CD4-positive, alpha-beta T cell treated with Interleukin-17A for 1 hour (primary cell): ENCODE measurements around the gene TIAM2.
A peak's percentile ranks its signal among the peaks of the same experiment; 100 is the strongest.
"Not testable (repeated sequence)": the region's sequence is repeated elsewhere in the genome, so short reads cannot be mapped to it uniquely, and the experiment has no call there.

Source experiments
- DNase-seq: peaks from one replicate; pipeline ENCODE4 v3.0.0-alpha.2; 2020

TIAM2 gene

GRCh38 chr6:155212616-155213380, 217.7 kb downstream of the TIAM2 start:
- no peak for DNase-seq

- no peak for DNase-seq
Measured at GRCh38 chr6:155213611-155214372, 218.7 kb downstream of the TIAM2 start.

- no peak for DNase-seq
Measured at GRCh38 chr6:155215906-155216305, 220.8 kb downstream of the TIAM2 start.

- no peak for DNase-seq
Measured at GRCh38 chr6:155216312-155217046, 221.4 kb downstream of the TIAM2 start.

GRCh38 chr6:155218711-155219110, 223.6 kb downstream of the TIAM2 start:
- DNase-seq: not testable (repeated sequence)

GRCh38 chr6:155219299-155219698, 224.2 kb downstream of the TIAM2 start:
- no peak for DNase-seq

GRCh38 chr6:155219858-155220301, 224.8 kb downstream of the TIAM2 start:
- DNase-seq: no peak

GRCh38 chr6:155221086-155221485, 226.0 kb downstream of the TIAM2 start:
- no peak for DNase-seq

- no peak for DNase-seq
Measured at GRCh38 chr6:155222506-155222905, 227.4 kb downstream of the TIAM2 start.

GRCh38 chr6:155223646-155224451, 228.7 kb downstream of the TIAM2 start:
- peak; percentile 54 for DNase-seq

GRCh38 chr6:155224618-155225017, 229.5 kb downstream of the TIAM2 start:
- DNase-seq: no peak

GRCh38 chr6:155227046-155227445, 231.9 kb downstream of the TIAM2 start:
- no peak for DNase-seq

GRCh38 chr6:155228546-155229166, 233.5 kb downstream of the TIAM2 start:
- no peak for DNase-seq

GRCh38 chr6:155230975-155231374, 235.9 kb downstream of the TIAM2 start:
- not testable (repeated sequence) for DNase-seq

GRCh38 chr6:155232848-155233247, 237.7 kb downstream of the TIAM2 start:
- no peak for DNase-seq

- DNase-seq: no peak
Measured at GRCh38 chr6:155234167-155234566, 239.1 kb downstream of the TIAM2 start.

GRCh38 chr6:155234687-155235086, 239.6 kb downstream of the TIAM2 start:
- no peak for DNase-seq

- DNase-seq: no peak
Measured at GRCh38 chr6:155235087-155235486, 240.0 kb downstream of the TIAM2 start.

- DNase-seq: no peak
Measured at GRCh38 chr6:155237613-155238012, 242.5 kb downstream of the TIAM2 start.

GRCh38 chr6:155240905-155241600, 245.9 kb downstream of the TIAM2 start:
- no peak for DNase-seq

GRCh38 chr6:155241966-155242365, 246.9 kb downstream of the TIAM2 start:
- DNase-seq: no peak
